Adrenal gland (tissue), 12 donors: Measurements from ENCODE around the gene PCMTD2. TPM values are rescaled to one million over a fixed set of nuclear protein-coding genes. Genes with fewer than 3 reads are reported as not detected.
A peak's percentile ranks its signal among the peaks of the same experiment; 100 is the strongest.
"Not testable (repeated sequence)": the region's sequence is repeated elsewhere in the genome, so short reads cannot be mapped to it uniquely, and the experiment has no call there.

Source experiments
- DNase-seq, 7 donors: peaks; one replicate each; pipeline ENCODE4 v3.0.0-alpha.2; 2019 to 2020
- H3K27ac ChIP-seq, 5 donors: fragments of 200-600 bp; sonication (generic) in 4 of 5; 1 replicate in 3 of 5; 2 replicates in 2 of 5; pipeline versions ENCODE4 v1.5.1 to v1.8.0; 2016 to 2020; ENCODE audit warnings: mild to moderate bottlenecking in 1 of 5
- H3K27me3 ChIP-seq: fragments of 200-600 bp; 2 replicates; pipeline ENCODE4 v1.8.0; 2021
- H3K36me3 ChIP-seq, 2 donors: fragments of 200-600 bp; replicated peaks in 1 of 2; 1 replicate in 1 of 2; 2 replicates in 1 of 2; pipeline versions ENCODE4 v1.5.1 to v1.8.0; 2018 to 2022
- H3K4me1 ChIP-seq, 2 donors: fragments of 200-600 bp; replicated peaks in 1 of 2; 1 replicate in 1 of 2; 2 replicates in 1 of 2; pipeline versions ENCODE4 v1.5.1 to v1.8.0; 2018 to 2021
- H3K4me3 ChIP-seq, 4 donors: fragments of 200-600 bp; sonication (generic) in 3 of 4; one replicate each; pipeline ENCODE4 v1.5.1; 2016 to 2018
- H3K9me3 ChIP-seq, 3 donors: fragments of 200-600 bp; sonication (generic) in 1 of 3; replicated peaks in 1 of 3; 1 replicate in 2 of 3; 2 replicates in 1 of 3; pipeline versions ENCODE4 v1.5.1 to v1.8.0; 2016 to 2021
- WGBS, 4 donors: extraction: QIAGEN DNeasy Blood & Tissue Kit in 2 of 4; methylation state at CpG; one replicate each; pipeline versions ENCODE4 v1.1.5 to v1.1.7; 2013 to 2017; 5-methylcytosine and 5-hydroxymethylcytosine counted together
- intact Hi-C, 2 donors: fragments of 100-400 bp; cut with DNase I; formaldehyde crosslinking; loops; one replicate each; pipeline versions ENCODE4 v1.14.1 to v1.15.0; 2022 to 2023
- polyA plus RNA-seq, 3 donors: library from polyadenylated mRNA; stranded (reverse); fragments of 200-250 nt in 2 of 3; fragments of 350-450 nt in 1 of 3; fragmentation: Illumina TruSeq in 1 of 3; extraction: RNeasy Lipid Tissue Mini Kit (QIAGEN cat#74804) in 1 of 3; gene quantifications; one replicate each; pipeline ENCODE4 v1.2.3, GENCODE V29; 2013 to 2014
- small RNA-seq, 2 donors: library from RNA; depleted of rRNA; stranded (forward); fragments of <200 nt; gene quantifications; one replicate each; pipeline ENCODE3, GENCODE V24; 2016
- total RNA-seq, 9 donors: library from RNA; depleted of rRNA in 4 of 9; stranded (reverse); fragments of >200 nt in 4 of 9; fragments of 120-200 nt in 1 of 9; fragmentation: NEBNext Ultra II Directional in 1 of 9; extraction: Animal tissue kit (Norgen Biotek cat#: 25700) in 1 of 9; gene quantifications; one replicate each; pipeline versions ENCODE4 v1.1.0 to v1.2.4, GENCODE V29; 2013 to 2023
- TF ChIP-seq, protein P1 (sequence below), 6 experiments: fragments of 450-650 bp in 4 of 6; fragments of 200-600 bp in 2 of 6; sonication (generic) in 1 of 6; IDR thresholded peaks; 1 replicate in 5 of 6; 2 replicates in 1 of 6; pipeline versions ENCODE4 v1.5.1 to v1.8.0; 2016 to 2021; ENCODE audit warnings: antibody characterized with exemption in 6 of 6, mild to moderate bottlenecking in 2 of 6, moderate library complexity in 1 of 6
- donor health status: healthy with polysubstance abuse.
- donor health status: Bipolar disorder and iron deficiency.
- donor health status: DM: yes; HTN: yes; CAD: no.
- donor health status: DM: no; HTN: no; CAD: no.
- donor health status: DM: no; HTN: no; CAD: no.
- donor health status: DM: yes; HTN: yes; CAD: no.

Gene PCMTD2
- total and polyA plus RNA-seq, 12 donors = 32.0 to 120 (median 62.5) TPM

DNA sequence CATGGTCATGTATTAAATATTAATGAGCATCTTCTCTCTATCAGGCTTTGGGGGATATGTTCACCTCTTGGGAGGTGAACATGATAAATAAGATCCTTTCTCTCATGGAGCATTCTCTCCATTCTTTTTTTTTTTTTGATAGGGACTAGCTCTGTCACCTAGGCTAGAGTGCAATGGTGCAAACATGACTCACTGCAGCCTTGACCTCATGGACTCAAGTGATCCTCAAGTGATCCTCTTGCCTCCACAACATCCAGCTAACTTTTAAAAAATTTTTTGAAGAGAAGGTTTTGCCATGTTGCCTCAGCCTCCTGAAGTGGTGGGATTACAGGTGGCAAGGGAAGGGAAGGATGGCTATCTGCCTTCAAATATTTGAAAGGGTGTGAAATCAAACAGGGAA is 59.8 kb downstream of the PCMTD2 start:
- H3K27ac ChIP-seq, DNase-seq, H3K4me3 ChIP-seq, intact Hi-C loops, H3K27me3 ChIP-seq, H3K36me3 ChIP-seq, H3K9me3 ChIP-seq, H3K4me1 ChIP-seq: not testable (repeated sequence)

DNA sequence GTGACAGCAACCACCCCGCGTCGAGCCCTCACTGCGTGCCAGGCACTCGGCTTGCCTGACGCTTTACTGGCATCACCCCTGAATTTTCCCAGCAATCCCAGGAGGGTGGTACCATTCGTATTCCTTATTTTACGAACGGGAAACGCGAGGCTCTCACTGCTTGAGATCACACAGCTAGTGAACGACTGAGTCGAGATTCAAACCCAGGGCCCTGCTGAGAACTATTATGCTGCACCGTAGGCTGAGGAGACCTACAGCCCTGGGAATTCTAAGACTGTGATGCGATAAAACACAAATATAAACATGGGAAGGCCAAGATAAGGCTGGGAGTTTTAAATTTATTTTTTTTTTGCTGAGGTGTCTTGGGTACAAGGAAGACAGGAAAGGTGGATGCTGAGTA is 60.3 kb downstream of the PCMTD2 start:
- intact Hi-C loops, H3K36me3 ChIP-seq, H3K27ac ChIP-seq, DNase-seq, H3K4me1 ChIP-seq, H3K4me3 ChIP-seq, H3K9me3 ChIP-seq, H3K27me3 ChIP-seq: not testable (repeated sequence)
- WGBS, 4 donors = 46 to 71% (median 56%) methylated on average over 9 to 13 of the region's 15 CpGs

DNA sequence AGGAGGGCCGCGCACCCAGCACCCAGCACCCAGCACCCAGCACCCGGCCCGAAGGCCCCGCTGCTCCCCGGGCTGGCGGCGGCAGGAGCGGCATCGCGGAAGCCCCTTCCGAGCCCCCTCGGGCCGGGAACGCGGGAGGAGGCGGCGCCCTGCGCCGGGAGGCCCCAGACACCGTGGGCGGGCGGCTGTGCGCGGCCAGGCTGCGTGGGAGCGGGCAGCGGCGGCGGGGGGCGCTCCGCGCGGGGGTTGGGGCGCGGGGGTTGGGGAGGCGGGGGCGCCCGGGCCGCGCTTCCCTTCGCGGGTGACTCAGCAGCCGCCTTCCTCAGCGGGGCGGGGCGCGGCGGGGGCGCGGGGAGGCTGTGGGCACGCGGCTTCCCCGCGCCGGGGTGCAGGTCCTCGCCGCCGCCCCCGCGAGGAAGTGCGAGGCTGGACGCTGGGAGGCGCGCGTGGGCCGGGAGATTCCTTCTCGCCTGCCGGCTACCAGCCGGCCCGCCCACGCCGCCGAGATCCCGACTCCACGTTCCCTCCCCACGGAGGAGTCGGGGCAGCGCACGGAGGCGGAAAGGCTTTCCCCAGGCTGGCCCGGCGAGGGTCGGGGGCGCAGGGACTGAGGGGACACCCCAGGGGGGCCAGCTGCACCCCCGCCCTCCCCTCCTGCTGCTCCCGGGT is 61.0 kb downstream of the PCMTD2 start:
- peak overlapping the region in 1 of 4 donors; percentile 38 for H3K4me3 ChIP-seq
- H3K36me3 ChIP-seq, H3K9me3 ChIP-seq, H3K27ac ChIP-seq, intact Hi-C loops, H3K27me3 ChIP-seq, H3K4me1 ChIP-seq: not testable (repeated sequence)
- DNase-seq = peak; percentile 10 to 67 (median 27)
- TF ChIP-seq, protein P1, sequence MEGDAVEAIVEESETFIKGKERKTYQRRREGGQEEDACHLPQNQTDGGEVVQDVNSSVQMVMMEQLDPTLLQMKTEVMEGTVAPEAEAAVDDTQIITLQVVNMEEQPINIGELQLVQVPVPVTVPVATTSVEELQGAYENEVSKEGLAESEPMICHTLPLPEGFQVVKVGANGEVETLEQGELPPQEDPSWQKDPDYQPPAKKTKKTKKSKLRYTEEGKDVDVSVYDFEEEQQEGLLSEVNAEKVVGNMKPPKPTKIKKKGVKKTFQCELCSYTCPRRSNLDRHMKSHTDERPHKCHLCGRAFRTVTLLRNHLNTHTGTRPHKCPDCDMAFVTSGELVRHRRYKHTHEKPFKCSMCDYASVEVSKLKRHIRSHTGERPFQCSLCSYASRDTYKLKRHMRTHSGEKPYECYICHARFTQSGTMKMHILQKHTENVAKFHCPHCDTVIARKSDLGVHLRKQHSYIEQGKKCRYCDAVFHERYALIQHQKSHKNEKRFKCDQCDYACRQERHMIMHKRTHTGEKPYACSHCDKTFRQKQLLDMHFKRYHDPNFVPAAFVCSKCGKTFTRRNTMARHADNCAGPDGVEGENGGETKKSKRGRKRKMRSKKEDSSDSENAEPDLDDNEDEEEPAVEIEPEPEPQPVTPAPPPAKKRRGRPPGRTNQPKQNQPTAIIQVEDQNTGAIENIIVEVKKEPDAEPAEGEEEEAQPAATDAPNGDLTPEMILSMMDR (IDR thresholded peaks at IDR 0.05) = peak in 1 of 6 experiments; percentile 18
- 1 to 3% (median 2%) methylated on average over 14 to 85 of the region's 87 CpGs; no CpG with 5 or more reads in 1 of the 4 donors for WGBS, 4 donors

DNA sequence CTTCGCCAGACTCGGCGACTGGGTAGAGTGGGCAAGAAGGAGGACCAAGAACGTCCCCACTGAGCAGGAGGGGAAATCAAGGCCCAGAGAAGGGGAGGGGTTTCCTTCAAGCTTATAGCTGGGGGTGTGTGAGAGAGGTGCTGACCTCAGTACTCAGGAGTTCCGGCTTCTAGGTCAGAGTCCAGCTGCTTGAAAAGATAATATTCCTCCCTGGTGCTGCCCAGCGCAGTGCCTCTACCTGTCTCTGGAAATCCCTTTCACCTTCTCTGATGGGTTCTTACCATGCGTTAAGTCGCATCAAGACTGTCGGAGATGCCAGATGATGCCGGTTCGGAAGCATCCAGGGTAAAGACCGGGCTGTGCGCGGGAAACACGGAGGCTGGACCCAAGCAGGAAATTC is 61.8 kb downstream of the PCMTD2 start:
- H3K4me1 ChIP-seq, DNase-seq, intact Hi-C loops, H3K4me3 ChIP-seq, H3K27ac ChIP-seq, H3K27me3 ChIP-seq, H3K9me3 ChIP-seq, H3K36me3 ChIP-seq: not testable (repeated sequence)
- 80 to 92% (median 83%) methylated on average over 10 of the region's 15 CpGs; no CpG with 5 or more reads in 1 of the 4 donors for WGBS, 4 donors

DNA sequence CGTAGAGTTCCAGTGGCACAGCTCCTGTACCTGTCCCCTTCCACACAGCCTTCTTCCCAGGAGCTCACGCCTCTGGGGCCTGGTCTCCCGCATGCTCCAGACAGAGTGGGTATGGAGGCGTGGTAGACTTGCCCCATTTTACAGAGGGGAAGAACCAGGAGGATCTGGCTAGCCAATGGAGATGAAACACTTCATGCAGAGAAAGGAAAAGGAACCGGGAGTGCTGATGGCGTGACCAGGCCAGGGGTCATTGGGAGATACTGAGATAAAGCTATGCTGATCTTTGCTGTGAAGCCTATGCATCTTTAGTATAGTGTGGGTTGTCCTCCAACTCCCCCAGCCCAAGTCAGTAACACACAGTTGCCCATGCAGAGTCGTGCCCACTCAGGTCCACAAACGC is 62.5 kb downstream of the PCMTD2 start:
- DNase-seq, H3K27ac ChIP-seq, H3K36me3 ChIP-seq, H3K4me1 ChIP-seq, intact Hi-C loops, H3K4me3 ChIP-seq, H3K27me3 ChIP-seq, H3K9me3 ChIP-seq: not testable (repeated sequence)
- 83 to 86% (median 86%) methylated on average over 2 to 8 of the region's 8 CpGs; no CpG with 5 or more reads in 1 of the 4 donors for WGBS, 4 donors

DNA sequence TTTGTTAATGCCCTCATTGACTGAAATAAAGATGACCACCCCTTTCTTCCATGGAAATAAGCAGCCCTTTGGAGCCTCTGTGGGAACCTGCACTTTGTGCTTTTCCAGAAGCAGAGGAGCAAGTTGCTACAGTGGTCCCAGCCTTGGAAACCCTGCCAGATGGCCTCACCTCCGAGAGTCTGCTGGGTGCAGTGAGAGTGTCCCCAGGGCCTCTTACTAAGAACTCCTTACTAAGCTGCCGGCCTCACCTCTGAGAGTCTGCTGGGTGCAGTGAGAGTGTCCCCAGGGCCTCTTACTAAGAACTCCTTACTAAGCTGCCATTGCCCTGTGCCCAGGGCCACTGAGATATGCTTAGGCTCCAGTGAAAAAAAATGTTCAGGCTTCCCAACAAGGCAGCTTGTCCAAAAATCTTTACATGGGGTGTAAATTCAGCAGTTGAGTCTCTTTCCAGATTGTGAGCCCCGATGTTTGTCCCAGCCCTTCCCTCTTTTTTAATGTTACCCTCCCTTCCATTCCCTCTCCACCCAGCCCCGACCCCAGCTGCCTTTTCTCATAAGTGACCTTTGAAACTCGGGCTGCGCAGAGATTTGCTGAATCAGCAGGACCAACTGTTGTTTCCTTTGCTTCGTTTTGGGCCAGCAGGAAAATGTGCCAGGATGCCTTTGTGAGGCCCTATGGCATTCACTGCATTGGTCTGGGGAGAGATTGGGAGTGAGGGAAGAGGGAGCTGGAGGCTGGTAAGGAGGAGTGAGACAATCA is 66.7 kb downstream of the PCMTD2 start:
- H3K4me1 ChIP-seq, H3K36me3 ChIP-seq, H3K9me3 ChIP-seq, H3K27me3 ChIP-seq, intact Hi-C loops, H3K4me3 ChIP-seq, DNase-seq, H3K27ac ChIP-seq: not testable (repeated sequence)
- 57 to 66% (median 61%) methylated on average over 7 of the region's 7 CpGs for WGBS, 4 donors

Small RNA genes lying within 50 kb of the gene (small RNA-seq; reads per million reads assigned to genes)
- 0 reads per million in 2 donors for gene AL137028.2

Other genes starting within 250 kb of the PCMTD2 start
- gene C20orf204, start 219.6 kb upstream of the PCMTD2 start, total RNA-seq = 1 to 10 TPM in 2 of 9 donors, under 1 TPM in 7; 0.13 to 1.9 (median 0.42) TPM
- gene C20orf204, start 219.6 kb upstream of the PCMTD2 start, polyA plus RNA-seq = 1 to 10 TPM in 2 of 3 donors, under 1 TPM in 1; 0.05 to 4.8 (median 1.6) TPM
- 10 to 100 TPM in 5 of 9 donors, 1 to 10 TPM in 3, under 1 TPM in 1; 0.89 to 45.2 (median 30.4) TPM for gene SOX18, start 206.1 kb upstream of the PCMTD2 start, total RNA-seq
- 10 to 100 TPM in 2 of 3 donors, under 1 TPM in 1; 0.59 to 51.0 (median 16.2) TPM for gene SOX18, start 206.1 kb upstream of the PCMTD2 start, polyA plus RNA-seq
- 10 to 100 TPM; 12.6 to 78.6 (median 51.2) TPM for gene TCEA2, start 192.6 kb upstream of the PCMTD2 start, total RNA-seq
- gene TCEA2, start 192.6 kb upstream of the PCMTD2 start, polyA plus RNA-seq = 100 to 1,000 TPM in 2 of 3 donors, 10 to 100 TPM in 1; 19.6 to 184 (median 132) TPM
- 10 to 100 TPM in 8 of 9 donors, 1 to 10 TPM in 1; 5.7 to 42.0 (median 16.0) TPM for gene RGS19, start 176.2 kb upstream of the PCMTD2 start, total RNA-seq
- gene RGS19, start 176.2 kb upstream of the PCMTD2 start, polyA plus RNA-seq = 10 to 100 TPM in 2 of 3 donors, 1 to 10 TPM in 1; 3.0 to 13.5 (median 12.4) TPM
- gene OPRL1, start 175.7 kb upstream of the PCMTD2 start, total RNA-seq = 1 to 10 TPM; 1.6 to 5.7 (median 3.0) TPM
- gene OPRL1, start 175.7 kb upstream of the PCMTD2 start, polyA plus RNA-seq = 1 to 10 TPM in 1 of 3 donors, under 1 TPM in 2; 0.24 to 1.6 (median 0.88) TPM
- under 1 TPM in 1 of 9 donors, not detected in 8; 0.28 TPM for gene LKAAEAR1, start 171.3 kb upstream of the PCMTD2 start, total RNA-seq
- 1 to 10 TPM in 2 of 3 donors, not detected in 1; 1.1 to 1.2 TPM for gene LKAAEAR1, start 171.3 kb upstream of the PCMTD2 start, polyA plus RNA-seq
- gene NPBWR2, start 148.2 kb upstream of the PCMTD2 start, total RNA-seq = under 1 TPM in 2 of 9 donors, not detected in 7; 0.34 to 0.42 TPM
- under 1 TPM in 2 of 3 donors, not detected in 1; 0.18 to 0.32 TPM for gene NPBWR2, start 148.2 kb upstream of the PCMTD2 start, polyA plus RNA-seq
- gene MYT1, start 91.3 kb upstream of the PCMTD2 start, total RNA-seq = 1 to 10 TPM in 8 of 9 donors, under 1 TPM in 1; 0.61 to 6.7 (median 2.1) TPM
- gene MYT1, start 91.3 kb upstream of the PCMTD2 start, polyA plus RNA-seq = 1 to 10 TPM; 2.4 to 8.5 (median 5.1) TPM